B cell (primary cell): ENCODE results near the gene SYNRG. TPM values are rescaled to one million over a fixed set of nuclear protein-coding genes. Genes with fewer than 3 reads are reported as not detected.

Source experiments
- ATAC-seq: fragments of 200-7000 bp; cut with Tn5 transposase; one replicate; pipeline ENCODE4 v1.10.0; 2021; ENCODE audit warnings: low read depth, mild to moderate bottlenecking, moderate number of reproducible peaks, moderate library complexity
- CTCF ChIA-PET: fragments of 350-600 bp; sonication (Branson Sonifier 250); formaldehyde crosslinking; loops from one replicate; lab custom pipeline; 2021; ENCODE audit warnings: antibody characterized with exemption, inconsistent platforms; lab: Charles Lee
- POLR2A ChIA-PET: fragments of 350-600 bp; sonication (Branson Sonifier 250); formaldehyde crosslinking; loops from one replicate; lab custom pipeline; 2021; ENCODE audit warnings: antibody characterized with exemption; lab: Charles Lee
- DNase-seq: peaks from one replicate; pipeline ENCODE4 v3.0.0; 2013
- H2AFZ ChIP-seq: 2 replicates; pipeline ENCODE4 v1.6.1; 2012; ENCODE audit warnings: mild to moderate bottlenecking, low read depth, low read length; ENCODE audit not compliant: insufficient read depth, poor library complexity, severe bottlenecking
- H3K27ac ChIP-seq, 2 donors: 1 replicate in 1 of 2; 2 replicates in 1 of 2; pipeline ENCODE4 v1.5.1; 2012 to 2013; ENCODE audit warnings: low read length in 2 of 2, mild to moderate bottlenecking in 2 of 2, moderate library complexity in 1 of 2
- H3K27me3 ChIP-seq, 4 experiments: fragments of 200-600 bp in 1 of 4; sonication (generic) in 1 of 4; replicated peaks in 1 of 4; 1 replicate in 2 of 4; 2 replicates in 2 of 4; pipeline versions ENCODE4 v1.6.1 to v1.7.0; 2013 to 2016; ENCODE audit warnings: low read length in 3 of 4, mild to moderate bottlenecking in 2 of 4, mixed read lengths in 1 of 4, moderate library complexity in 1 of 4; ENCODE audit not compliant: insufficient read depth in 4 of 4, control insufficient read depth in 3 of 4; ENCODE audit errors: control extremely low read depth in 1 of 4
- H3K36me3 ChIP-seq, 2 experiments: replicated peaks in 1 of 2; 1 replicate in 1 of 2; 2 replicates in 1 of 2; pipeline versions ENCODE4 v1.6.1 to v1.7.1; 2013; ENCODE audit warnings: low read length in 1 of 2; ENCODE audit not compliant: insufficient read depth in 2 of 2, control insufficient read depth in 1 of 2; ENCODE audit errors: control extremely low read depth in 1 of 2, extremely low read depth in 1 of 2
- H3K4me1 ChIP-seq, 2 donors: fragments of 200-600 bp in 1 of 2; sonication (generic) in 1 of 2; 1 replicate in 1 of 2; 2 replicates in 1 of 2; pipeline versions ENCODE4 v1.5.1 to v1.6.1; 2013 to 2017; ENCODE audit warnings: low read length in 2 of 2; ENCODE audit not compliant: control insufficient read depth in 2 of 2, insufficient read depth in 2 of 2
- H3K4me2 ChIP-seq: replicated peaks from 2 replicates; pipeline ENCODE3; 2012; ENCODE audit warnings: mild to moderate bottlenecking, low read depth, low read length; ENCODE audit not compliant: poor library complexity, severe bottlenecking
- H3K4me3 ChIP-seq, 5 experiments: fragments of 200-600 bp in 1 of 5; sonication (generic) in 1 of 5; 1 replicate in 3 of 5; 2 replicates in 2 of 5; pipeline versions ENCODE4 v1.5.1 to v1.7.0; 2011 to 2016; ENCODE audit warnings: low read length in 4 of 5, mild to moderate bottlenecking in 4 of 5, low read depth in 2 of 5, control low read depth in 1 of 5, moderate library complexity in 1 of 5; ENCODE audit not compliant: insufficient read depth in 1 of 5; ENCODE audit errors: control extremely low read depth in 1 of 5, extremely low read depth in 1 of 5
- H3K79me2 ChIP-seq: fragments of 200-600 bp; sonication (generic); one replicate; pipeline ENCODE4 v1.6.0; 2016; ENCODE audit warnings: low read length; ENCODE audit not compliant: control insufficient read depth, insufficient read depth
- H3K9ac ChIP-seq: fragments of 200-600 bp; sonication (generic); 2 replicates; pipeline ENCODE4 v1.6.1; 2017; ENCODE audit warnings: mild to moderate bottlenecking, low read length, moderate library complexity
- H3K9me3 ChIP-seq, 3 donors: one replicate each; pipeline versions ENCODE4 v1.6.1 to v1.7.1; 2013; ENCODE audit warnings: low read length in 2 of 3; ENCODE audit not compliant: control insufficient read depth in 2 of 3, insufficient read depth in 1 of 3; ENCODE audit errors: control extremely low read depth in 1 of 3
- H4K20me1 ChIP-seq: 2 replicates; pipeline ENCODE4 v1.6.0; 2012; ENCODE audit warnings: mild to moderate bottlenecking, low read length; ENCODE audit not compliant: insufficient read depth, control insufficient read depth, poor library complexity, severe bottlenecking
- H3K27ac Mint-ChIP-seq: one replicate; pipeline ENCODE4 v1.8.0; 2021; ENCODE audit warnings: mixed read lengths
- H3K27me3 Mint-ChIP-seq: one replicate; pipeline ENCODE4 v1.8.0; 2021; ENCODE audit warnings: mixed read lengths
- H3K4me1 Mint-ChIP-seq: one replicate; pipeline ENCODE4 v1.8.0; 2021; ENCODE audit warnings: mixed read lengths
- H3K4me3 Mint-ChIP-seq: one replicate; pipeline ENCODE4 v1.8.0; 2021; ENCODE audit warnings: mixed read lengths
- H3K9me3 Mint-ChIP-seq: one replicate; pipeline ENCODE4 v1.8.0; 2022; ENCODE audit warnings: mixed read lengths; ENCODE audit not compliant: insufficient read depth
- CTCF ChIP-seq: fragments of 200-600 bp; IDR thresholded peaks from one replicate; pipeline ENCODE4 v1.8.0; 2022; ENCODE audit warnings: antibody characterized with exemption, mild to moderate bottlenecking
- EZH2 ChIP-seq: IDR thresholded peaks from 2 replicates; pipeline ENCODE4 v1.6.1; 2012; ENCODE audit warnings: borderline replicate concordance, low read depth, mild to moderate bottlenecking, moderate library complexity, low read length; ENCODE audit not compliant: insufficient read depth, poor library complexity, severe bottlenecking
- WGBS: methylation state at CpG from one replicate; pipeline ENCODE4 v1.1.5; 2013; ENCODE audit warnings: missing lambda C conversion rate; ENCODE audit not compliant: insufficient coverage; 5-methylcytosine and 5-hydroxymethylcytosine counted together
- intact Hi-C: fragments of 100-400 bp; cut with micrococcal nuclease; formaldehyde crosslinking; loops from one replicate; pipeline ENCODE4 v1.10.0; 2022
- polyA plus RNA-seq: library from polyadenylated mRNA; depleted of rRNA; stranded (reverse); fragments of >200 nt; gene quantifications from 2 replicates; pipeline ENCODE4 v1.2.3, GENCODE V29; 2012
- total RNA-seq, 2 donors: library from RNA; stranded (reverse); fragments of 120-200 nt in 1 of 2; gene quantifications; 1 replicate in 1 of 2; 2 replicates in 1 of 2; pipeline versions ENCODE4 v1.2.3 to v1.2.4, GENCODE V29; 2013 to 2022

Gene SYNRG
- total and polyA plus RNA-seq, 2 donors (not counting 1 experiment from before 2014, with no cell fraction given): 31.8 to 113 TPM

GRCh38 chr17:37503148-37503547 is 106.1 kb downstream of the SYNRG start:
- no peak for DNase-seq
- Mint-ChIP-seq H3K4me1 (no peaks in the 10 kb centered on the region), H3K27me3 (no peaks in the 10 kb centered on the region), H3K9me3 (no peaks in the 10 kb centered on the region), H3K27ac (no peak overlapping the region), H3K4me3 (no peak overlapping the region)
- Histone ChIP-seq H3K4me1 (no peaks in the 10 kb centered on the region), H3K9me3 (no peaks in the 10 kb centered on the region), H3K9ac (no peak overlapping the region), H3K27me3 (no peaks in the 10 kb centered on the region), H3K36me3 (no peaks in the 10 kb centered on the region), H3K4me2 (no peak overlapping the region), H3K27ac (no peak overlapping the region), H3K79me2 (no peaks in the 10 kb centered on the region), H2AFZ (no peak overlapping the region), H3K4me3 (no peak overlapping the region), H4K20me1 (no peaks in the 10 kb centered on the region)
- 93% methylated on average over 5 of the region's 6 CpGs for WGBS
- ChIA-PET POLR2A (no interaction called here), CTCF (no interaction called here)
- TF ChIP-seq EZH2 (no peak), CTCF (no peak)
- intact Hi-C loops: no loop called here
- no peak for ATAC-seq

GRCh38 chr17:37502009-37502936 is 106.9 kb downstream of the SYNRG start:
- H3K27ac ChIP-seq: no peak overlapping the region
- TF ChIP-seq CTCF (no peak), EZH2 (no peak)
- no peak for DNase-seq
- ATAC-seq: no peak
- no peaks in the 10 kb centered on the region for H4K20me1 ChIP-seq
- intact Hi-C loops: no loop called here
- H2AFZ ChIP-seq: no peak overlapping the region
- H3K27me3 Mint-ChIP-seq: no peaks in the 10 kb centered on the region
- no peak overlapping the region for H3K4me3 Mint-ChIP-seq
- no peaks in the 10 kb centered on the region for H3K4me1 Mint-ChIP-seq
- H3K27ac Mint-ChIP-seq: no peak overlapping the region
- H3K9me3 Mint-ChIP-seq: no peaks in the 10 kb centered on the region
- H3K27me3 ChIP-seq: no peaks in the 10 kb centered on the region
- H3K9ac ChIP-seq: no peak overlapping the region
- H3K36me3 ChIP-seq: no peaks in the 10 kb centered on the region
- H3K79me2 ChIP-seq: no peaks in the 10 kb centered on the region
- CTCF ChIA-PET: no interaction called here
- H3K9me3 ChIP-seq: no peaks in the 10 kb centered on the region
- POLR2A ChIA-PET: no interaction called here
- no peak overlapping the region for H3K4me2 ChIP-seq
- no peaks in the 10 kb centered on the region for H3K4me1 ChIP-seq
- WGBS: 93% methylated on average over 8 of the region's 10 CpGs
- no peak overlapping the region for H3K4me3 ChIP-seq
